ENCODE measurements around the gene PAQR5.

PAQR5 gene

DNA sequence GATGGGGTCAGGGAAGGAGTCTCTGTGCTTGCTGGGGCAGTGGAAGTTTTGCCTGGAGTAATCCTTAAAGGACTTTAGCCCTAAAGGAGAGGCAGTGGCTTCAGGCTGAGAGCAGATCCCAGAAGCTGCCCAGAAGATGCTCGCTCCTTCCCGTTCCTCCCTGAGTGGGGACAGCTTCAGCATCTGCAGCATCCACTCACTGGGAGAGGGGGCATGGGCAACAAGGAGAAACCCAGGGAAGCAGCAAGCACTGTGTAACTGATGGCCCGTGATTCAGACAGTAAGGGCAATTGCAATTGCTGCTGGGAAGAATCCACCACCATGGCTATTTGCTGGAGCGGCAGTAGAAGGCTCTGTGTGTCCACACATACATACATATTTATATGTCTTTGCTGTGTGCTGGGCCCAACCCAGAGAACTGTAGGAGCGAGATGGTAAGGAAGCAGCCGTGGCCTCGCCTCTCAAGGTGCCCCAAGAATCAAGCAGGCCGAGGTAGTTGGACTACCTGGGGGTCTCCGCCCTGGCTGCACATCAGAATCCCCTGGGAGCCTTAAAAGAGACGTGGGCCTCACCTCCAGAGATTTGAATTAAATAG is 5.8 kb upstream of the PAQR5 start:
- DNase-seq (ENCODE audit: low read depth), result no peak
- TF ChIP-seq, protein P1, sequence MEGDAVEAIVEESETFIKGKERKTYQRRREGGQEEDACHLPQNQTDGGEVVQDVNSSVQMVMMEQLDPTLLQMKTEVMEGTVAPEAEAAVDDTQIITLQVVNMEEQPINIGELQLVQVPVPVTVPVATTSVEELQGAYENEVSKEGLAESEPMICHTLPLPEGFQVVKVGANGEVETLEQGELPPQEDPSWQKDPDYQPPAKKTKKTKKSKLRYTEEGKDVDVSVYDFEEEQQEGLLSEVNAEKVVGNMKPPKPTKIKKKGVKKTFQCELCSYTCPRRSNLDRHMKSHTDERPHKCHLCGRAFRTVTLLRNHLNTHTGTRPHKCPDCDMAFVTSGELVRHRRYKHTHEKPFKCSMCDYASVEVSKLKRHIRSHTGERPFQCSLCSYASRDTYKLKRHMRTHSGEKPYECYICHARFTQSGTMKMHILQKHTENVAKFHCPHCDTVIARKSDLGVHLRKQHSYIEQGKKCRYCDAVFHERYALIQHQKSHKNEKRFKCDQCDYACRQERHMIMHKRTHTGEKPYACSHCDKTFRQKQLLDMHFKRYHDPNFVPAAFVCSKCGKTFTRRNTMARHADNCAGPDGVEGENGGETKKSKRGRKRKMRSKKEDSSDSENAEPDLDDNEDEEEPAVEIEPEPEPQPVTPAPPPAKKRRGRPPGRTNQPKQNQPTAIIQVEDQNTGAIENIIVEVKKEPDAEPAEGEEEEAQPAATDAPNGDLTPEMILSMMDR (IDR thresholded peaks at IDR 0.05; ENCODE audit: insufficient read depth, low read depth, low read length, missing control alignments), result no peak
- no peak overlapping the region for H3K4me3 ChIP-seq (ENCODE audit: low read length)

DNA sequence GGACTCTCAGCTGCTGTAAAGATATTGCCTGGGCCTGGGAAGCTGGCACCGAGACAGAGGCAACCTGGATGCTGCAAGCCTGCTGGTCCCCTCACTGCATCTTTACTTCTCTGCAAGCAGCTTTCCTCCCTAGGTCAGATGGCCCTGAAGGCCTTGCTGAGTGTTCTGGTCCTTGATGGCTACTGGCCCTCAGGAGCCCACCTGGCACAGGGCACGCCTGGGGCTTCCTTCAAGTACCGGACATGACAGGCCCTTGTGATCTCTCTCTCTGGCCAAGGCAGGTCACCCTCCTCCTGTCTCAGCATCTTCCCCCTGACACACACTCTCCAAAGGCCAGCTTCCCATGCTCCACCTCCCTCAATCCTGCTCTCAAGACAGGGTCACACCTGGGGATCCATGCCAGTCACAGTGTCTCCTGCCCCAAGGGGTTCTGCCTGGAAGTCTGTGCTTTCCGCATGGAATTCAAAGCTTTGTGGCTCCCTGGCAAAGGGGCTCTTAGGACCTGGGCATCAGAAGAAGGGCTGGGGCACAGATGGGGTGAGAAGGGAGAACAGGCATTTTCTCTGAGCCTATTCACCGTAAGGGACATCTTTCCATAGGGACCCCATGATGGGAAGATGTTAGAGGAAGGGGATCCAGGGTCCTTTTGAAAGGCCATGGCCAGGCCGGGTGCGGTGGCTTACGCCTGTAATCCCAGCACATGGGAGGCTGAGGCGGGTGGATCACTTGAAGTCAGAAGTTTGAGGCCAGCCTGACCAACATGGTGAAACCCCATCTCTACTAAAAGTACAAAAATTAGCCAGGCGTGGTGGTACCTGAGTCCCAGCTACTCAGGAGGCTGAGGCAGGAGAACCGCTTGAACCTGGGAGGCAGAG is 4.7 kb upstream of the PAQR5 start:
- TF ChIP-seq, protein P1 (IDR thresholded peaks at IDR 0.05; ENCODE audit: insufficient read depth, low read depth, low read length, missing control alignments), result no peak
- no peak for DNase-seq (ENCODE audit: low read depth)
- no peak overlapping the region for H3K4me3 ChIP-seq (ENCODE audit: low read length)

- no peak overlapping the region for H3K4me3 ChIP-seq (ENCODE audit: low read length)
- TF ChIP-seq, protein P1 (IDR thresholded peaks at IDR 0.05; ENCODE audit: insufficient read depth, low read depth, low read length, missing control alignments), result no peak
- no peak for DNase-seq (ENCODE audit: low read depth)
Observed at GRCh38 chr15:69296606-69297005, 2.1 kb upstream of the PAQR5 start.

GRCh38 chr15:69297642-69298353 is 914 bp upstream of the PAQR5 start:
- TF ChIP-seq, protein P1 (IDR thresholded peaks at IDR 0.05; ENCODE audit: insufficient read depth, low read depth, low read length, missing control alignments), result no peak
- H3K4me3 ChIP-seq (ENCODE audit: low read length), result no peak overlapping the region
- no peak for DNase-seq (ENCODE audit: low read depth)

GRCh38 chr15:69298354-69298696 is 387 bp upstream of the PAQR5 start:
- no peak for DNase-seq (ENCODE audit: low read depth)
- no peak overlapping the region for H3K4me3 ChIP-seq (ENCODE audit: low read length)
- TF ChIP-seq, protein P1 (IDR thresholded peaks at IDR 0.05; ENCODE audit: insufficient read depth, low read depth, low read length, missing control alignments), result no peak

DNA sequence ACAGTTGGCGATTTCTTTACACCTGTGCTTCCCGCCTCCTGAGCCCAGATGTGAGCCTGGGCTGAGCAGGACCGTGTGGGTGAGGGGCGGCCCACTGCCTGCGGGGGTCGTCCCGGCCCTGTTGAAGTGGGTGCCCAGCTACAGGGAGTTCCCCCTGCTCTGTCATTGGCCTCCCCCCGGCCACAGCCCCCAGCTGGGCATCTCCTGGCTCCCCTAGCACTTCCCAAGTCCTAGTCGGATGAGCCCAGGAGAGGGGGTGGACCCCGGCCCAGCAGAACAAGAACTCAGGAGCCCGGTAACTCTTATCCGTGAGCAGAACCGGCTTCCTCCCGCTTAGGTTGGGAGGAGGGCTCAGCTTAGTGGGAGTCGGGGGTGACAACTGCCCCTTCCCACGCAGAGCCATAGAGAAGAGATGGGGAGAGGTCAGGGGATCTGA is 757 bp downstream of the PAQR5 start:
- peak overlapping the region; percentile 13 for H3K4me3 ChIP-seq (ENCODE audit: low read length)
- no peak for DNase-seq (ENCODE audit: low read depth)
- TF ChIP-seq, protein P1 (IDR thresholded peaks at IDR 0.05; ENCODE audit: insufficient read depth, low read depth, low read length, missing control alignments), result no peak

All from epithelial cell of esophagus (primary cell).